Measurements from ENCODE around the gene TBC1D24. TPM values are rescaled to one million over a fixed set of nuclear protein-coding genes. Genes with fewer than 3 reads are reported as not detected.
"Not testable (repeated sequence)": the region's sequence is repeated elsewhere in the genome, so short reads cannot be mapped to it uniquely, and the experiment has no call there.

Gene TBC1D24
- total RNA-seq, 2 donors from 2014 or later = 9.8 to 15.1 TPM

DNA sequence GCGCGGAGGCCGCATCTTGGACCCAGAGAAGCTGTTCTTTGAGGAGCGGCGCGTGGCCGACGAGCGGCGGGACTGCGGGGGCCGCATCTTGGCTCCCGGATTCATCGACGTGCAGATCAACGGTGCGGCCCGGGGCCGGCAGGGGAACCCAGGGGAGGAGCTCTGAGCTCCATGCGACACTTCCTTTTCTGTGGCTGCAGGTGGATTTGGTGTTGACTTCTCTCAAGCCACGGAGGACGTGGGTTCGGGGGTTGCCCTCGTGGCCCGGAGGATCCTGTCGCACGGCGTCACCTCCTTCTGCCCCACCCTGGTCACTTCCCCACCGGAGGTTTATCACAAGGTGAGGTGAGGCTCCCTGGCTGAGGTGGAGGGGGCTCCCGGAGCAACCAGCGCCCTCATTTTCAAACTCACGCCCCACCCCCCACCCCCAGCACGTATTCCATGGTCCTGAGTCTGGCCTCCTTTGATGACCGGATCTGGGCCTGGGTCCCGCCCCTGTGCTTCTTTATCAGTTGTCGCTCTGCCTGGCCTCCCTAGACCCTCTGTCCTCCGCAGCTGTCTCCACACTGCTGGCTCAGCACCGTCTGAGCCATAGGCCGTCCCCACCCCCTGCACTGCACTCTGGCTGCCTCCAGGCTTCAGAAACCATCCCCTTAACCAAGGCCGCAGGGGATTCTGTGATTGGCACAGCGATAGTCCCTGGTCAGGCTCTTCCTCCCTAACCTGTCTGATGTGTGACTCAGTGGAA lies 46.0 kb downstream of the TBC1D24 start:
- ATAC-seq (peak in 1 of 2 donors; percentile 4), DNase-seq (peak; percentile 33)
- intact Hi-C loops (cut with DNase I) = no loop called here

DNA sequence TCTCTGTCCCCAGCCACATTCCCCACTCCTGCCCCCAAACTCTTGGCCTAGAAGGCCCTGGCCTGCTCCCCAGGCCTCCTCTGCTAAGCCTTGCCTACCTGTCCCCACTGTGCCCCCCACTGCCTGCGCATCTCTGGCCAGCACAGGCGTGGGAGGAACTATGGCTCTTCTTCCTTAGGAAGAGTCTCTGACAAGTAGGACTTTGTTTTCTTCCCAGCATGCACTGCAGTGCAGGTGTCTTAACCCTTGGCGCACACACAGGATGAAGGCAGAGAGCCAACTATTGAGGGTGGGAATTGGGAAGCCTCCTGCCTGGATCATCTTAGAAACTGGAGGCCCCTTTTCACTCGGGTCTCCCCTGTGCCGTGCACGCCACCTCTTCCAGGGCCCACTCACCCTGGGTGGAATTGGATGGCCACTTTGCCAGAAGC lies 48.9 kb downstream of the TBC1D24 start:
- intact Hi-C loops (cut with DNase I) = no loop called here
- DNase-seq (peak; percentile 12), ATAC-seq (no peak)

DNA sequence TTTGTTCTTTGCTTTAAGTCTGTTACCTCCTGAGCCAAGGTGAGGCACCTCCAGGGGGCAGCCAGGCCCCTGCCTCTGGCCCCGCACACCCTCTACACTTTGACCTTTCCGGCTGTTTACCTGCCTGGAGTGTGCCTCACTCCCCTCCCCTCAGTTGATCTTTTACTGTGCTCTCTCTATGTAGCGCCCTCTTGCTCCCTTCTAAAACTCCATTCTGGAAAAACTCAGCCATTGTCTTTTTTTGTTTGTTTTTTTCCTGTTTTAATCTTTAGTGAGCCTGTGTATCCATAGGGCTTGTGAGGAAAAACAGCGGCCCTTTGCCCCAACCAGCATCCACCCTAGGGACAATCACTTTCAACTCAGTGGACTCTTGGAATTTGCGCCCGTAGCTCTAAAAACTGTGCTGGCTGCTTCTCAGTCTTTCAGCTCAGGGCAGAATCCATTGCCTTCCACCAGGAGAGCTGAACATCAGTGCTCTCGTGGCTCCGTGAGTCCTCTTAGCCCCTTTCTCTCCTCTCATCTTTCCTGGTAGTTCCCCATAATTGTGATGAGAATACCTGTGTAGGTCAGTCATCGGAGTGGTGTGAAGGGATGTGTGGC lies 49.5 kb downstream of the TBC1D24 start:
- intact Hi-C loops (cut with DNase I) = no loop called here
- ATAC-seq = no peak
- DNase-seq = peak; percentile 5

DNA sequence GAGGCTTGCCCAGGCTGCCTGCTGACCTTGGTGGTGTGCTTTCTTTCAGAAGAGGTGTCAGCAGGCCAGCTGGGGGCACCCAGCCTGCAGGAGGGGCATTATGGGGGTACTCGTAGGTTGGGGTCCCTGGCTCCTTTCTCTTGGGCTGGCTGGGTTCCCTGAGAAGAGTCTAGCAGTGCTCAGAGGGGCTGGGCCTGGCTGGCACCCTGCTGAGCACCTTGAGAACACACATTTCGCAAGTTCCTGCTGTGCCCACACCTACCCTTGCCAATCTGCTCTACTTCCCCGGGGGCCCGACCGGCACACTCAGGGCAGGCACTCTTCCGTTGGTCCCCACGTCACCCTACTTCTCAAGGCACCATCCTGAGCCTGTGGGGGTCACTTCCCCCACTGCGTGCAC lies 51.2 kb downstream of the TBC1D24 start:
- peak; percentile 15 for DNase-seq
- intact Hi-C loops (cut with DNase I) = no loop called here
- no peak for ATAC-seq

DNA sequence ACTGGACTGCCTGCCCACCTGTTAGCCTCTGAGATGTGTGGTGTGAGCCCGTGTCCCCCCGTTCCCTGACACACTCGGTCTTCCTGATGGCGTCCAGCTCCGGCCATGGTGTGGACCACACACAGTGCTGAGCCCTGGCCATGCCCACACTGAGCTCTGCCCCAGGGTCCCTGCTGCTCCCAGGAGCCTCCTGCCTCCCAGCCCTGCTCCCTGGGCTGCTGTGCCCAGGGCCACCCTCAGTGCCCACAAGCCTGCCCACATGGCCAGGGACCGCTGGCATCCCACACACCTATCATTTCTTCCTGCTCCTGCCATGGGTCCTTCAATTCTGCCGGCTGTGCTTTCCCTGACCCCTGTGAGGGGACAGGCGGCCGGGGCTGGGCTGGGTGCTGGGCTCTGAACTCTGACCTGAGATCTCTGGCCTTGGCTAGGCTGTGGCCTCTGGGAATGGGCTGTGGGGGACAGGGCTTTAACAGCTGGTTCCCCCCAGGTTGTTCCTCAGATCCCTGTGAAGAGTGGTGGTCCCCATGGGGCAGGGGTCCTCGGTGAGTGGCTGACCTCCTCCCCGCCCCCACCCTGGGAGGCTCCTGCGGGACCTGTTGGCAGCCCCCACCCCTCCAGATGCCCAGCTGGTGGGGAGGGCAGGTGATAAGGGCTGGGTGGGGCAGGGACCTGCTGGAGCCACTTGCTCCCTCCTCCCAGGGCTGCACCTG lies 52.3 kb downstream of the TBC1D24 start:
- intact Hi-C loops (cut with DNase I) = no loop called here
- peak; percentile 10 for DNase-seq
- no peak for ATAC-seq

DNA sequence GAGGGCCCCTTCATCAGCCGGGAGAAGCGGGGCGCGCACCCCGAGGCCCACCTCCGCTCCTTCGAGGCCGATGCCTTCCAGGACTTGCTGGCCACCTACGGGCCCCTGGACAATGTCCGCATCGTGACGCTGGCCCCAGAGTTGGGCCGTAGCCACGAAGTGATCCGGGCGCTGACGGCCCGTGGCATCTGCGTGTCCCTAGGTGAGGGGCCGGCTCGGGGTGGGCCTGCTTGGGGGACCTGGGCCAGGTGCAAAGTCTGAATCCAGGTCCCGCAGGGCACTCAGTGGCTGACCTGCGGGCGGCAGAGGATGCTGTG lies 52.8 kb downstream of the TBC1D24 start:
- ATAC-seq (no peak), DNase-seq (peak; percentile 20)
- intact Hi-C loops (cut with DNase I) = no loop called here

DNA sequence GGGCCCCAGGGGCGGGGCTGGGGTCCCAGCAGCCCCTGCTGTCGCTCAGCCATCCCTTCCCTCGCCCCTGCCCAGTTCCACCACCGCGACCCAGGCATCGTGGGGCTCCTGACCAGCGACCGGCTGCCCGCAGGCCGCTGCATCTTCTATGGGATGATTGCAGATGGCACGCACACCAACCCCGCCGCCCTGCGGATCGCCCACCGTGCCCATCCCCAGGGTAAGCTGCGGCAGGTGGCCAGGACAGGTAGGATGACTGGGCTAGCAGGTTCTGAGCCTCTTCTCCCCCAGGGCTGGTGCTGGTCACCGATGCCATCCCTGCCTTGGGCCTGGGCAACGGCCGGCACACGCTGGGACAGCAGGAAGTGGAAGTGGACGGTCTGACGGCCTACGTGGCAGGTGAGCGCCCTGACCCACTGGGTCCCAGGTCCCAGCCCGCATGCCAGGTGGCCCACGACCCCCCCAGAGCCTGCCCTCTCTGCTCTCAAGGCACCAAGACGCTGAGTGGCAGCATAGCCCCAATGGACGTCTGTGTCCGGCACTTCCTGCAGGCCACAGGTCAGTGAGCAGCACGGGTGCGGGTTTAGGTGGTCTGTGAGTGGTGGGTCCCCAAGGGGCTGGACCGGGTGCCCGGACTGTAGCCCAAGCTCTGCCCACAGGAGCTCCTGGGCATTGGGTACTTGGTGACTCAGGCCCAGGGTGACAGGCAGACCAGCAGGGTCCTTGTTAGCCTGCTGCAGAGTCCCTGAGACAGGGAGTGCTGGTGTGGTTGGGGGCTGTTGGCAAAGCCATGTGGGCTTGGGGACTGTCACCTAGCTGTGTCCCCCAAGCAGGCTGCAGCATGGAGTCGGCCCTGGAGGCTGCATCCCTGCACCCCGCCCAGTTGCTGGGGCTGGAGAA lies 53.5 kb downstream of the TBC1D24 start:
- no peak for ATAC-seq
- DNase-seq = peak; percentile 34
- intact Hi-C loops (cut with DNase I) = no loop called here

DNA sequence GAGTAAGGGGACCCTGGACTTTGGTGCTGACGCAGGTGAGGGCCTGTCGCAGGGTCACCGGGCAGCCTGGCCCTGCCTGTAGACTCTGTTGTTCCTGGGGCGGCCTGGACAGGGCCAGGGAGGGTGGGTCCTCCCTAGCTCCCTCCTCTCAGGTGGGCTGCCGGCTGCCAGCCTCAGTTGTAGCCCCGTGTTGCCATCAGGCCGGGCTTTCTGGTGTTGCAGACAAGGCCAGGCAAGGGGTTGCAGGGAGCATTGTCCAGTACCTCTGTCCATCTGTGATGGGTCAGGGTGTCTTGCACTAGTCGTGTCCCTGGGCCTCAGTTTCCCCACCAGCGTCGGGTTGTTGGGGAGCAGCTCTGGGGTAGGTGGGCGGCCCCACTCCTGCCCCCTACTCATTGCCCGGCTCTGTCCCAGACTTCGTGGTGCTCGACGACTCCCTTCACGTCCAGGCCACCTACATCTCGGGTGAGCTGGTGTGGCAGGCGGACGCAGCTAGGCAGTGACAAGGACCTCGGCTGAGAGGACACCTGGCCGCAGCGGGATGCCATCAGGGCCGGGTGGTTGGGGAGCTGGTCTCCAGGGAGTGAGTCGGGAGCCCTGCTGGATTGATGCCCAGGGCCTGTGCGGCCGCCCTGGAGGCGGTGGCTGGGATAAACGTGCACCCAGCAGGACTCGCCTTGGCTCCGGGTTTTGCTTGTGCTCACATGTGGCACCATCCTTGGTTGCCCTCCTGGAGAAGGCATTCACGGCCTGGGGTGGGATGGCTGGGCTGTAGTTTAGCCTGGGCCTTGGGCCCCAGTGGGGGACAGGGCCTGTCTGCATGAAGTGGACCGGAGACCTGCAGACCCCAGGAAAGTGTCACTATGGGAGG lies 54.4 kb downstream of the TBC1D24 start:
- intact Hi-C loops (cut with DNase I) = no loop called here
- ATAC-seq (no peak), DNase-seq (peak; percentile 24)

DNA sequence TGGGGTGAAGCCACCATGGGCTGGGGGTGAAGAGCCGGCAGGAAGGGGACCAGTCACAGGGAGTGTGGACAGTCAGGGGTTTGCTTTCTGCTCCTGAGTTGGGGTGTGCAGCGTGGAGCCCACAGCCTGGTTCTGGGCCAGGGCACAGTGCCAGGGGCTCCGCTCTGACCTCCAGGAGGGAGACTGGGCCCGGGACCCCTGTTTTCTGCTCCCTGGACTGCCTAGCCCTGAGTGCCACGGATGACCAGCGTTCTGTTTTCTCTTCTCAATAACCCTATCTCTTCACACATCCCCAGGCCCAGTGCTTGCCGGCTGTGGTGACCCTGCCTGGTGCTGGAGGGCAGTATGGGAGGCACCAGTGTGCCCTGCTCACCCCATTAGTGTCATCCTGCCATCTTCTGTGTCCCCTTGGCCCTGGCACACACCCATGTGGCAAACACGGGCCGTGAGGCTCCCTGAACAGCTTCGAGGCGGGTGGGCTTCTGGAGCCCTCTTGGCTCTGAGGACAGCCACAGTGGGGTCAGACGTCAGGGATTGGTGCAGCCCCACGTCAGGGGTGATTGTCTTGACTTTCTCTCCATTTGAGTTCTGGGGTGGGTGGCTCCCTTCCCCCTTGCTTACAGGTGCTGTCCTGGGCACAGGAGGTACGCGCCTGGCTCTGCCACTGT lies 55.2 kb downstream of the TBC1D24 start:
- intact Hi-C loops (cut with DNase I) = no loop called here
- DNase-seq (peak; percentile 21), ATAC-seq (no peak)

DNA sequence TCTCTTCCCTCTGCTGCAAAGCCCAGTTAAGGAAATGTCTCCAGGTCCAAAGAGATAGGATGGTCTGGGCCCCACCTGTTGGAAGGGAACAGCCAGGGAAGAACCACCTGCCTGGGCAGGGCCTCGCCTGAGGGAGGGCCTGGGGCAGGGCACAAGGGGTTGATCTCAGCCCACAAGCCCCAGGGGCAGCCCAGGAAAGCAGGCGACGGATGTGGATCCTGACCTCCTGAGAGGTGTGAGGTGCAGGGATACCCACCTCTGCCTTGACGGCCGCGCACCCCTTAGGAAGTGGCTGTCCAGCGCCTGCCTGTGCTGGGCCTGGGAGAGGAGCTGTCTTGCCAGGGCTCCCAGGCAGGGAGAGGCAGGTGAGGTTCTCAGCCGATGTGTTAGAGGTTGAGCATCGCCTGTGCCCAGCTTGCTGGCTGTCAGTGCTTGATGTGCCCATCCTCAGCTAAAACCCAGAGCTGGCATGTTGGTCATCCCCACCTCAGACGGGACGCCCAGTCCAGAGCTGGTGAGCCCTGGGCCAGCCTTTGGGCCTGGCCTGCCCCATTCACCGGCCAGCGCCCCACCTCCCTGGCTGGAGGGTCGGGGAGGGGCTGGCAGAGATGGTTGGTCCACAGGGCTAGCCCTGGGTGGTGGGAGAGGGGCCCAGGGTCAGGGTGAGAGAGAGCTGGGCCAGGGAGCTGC lies 55.8 kb downstream of the TBC1D24 start:
- intact Hi-C loops (cut with DNase I) = no loop called here
- no peak for ATAC-seq
- DNase-seq = peak; percentile 28

DNA sequence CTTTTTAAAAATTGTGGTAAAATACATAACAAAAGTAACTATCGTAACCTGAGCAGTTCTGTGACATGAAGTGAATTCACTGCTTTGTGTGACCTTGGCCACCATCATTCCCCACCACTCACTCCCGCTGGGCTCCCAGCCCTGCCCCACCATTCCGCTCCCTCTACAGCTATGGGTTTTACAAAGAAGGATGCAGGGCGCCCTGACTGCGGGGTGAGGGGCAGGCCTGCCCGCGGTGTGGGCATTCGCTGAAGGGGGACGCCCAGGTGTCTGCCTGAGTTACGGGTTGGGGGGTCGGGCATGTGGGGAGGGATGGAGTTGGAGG lies 56.4 kb downstream of the TBC1D24 start, which contains the start of gene CEMP1:
Gene CEMP1, minus strand, starts transcription at position 38 of the 325 bp plus-strand sequence. CDS start 335 bp downstream, outside the sequence.
- ATAC-seq = no peak
- intact Hi-C loops (cut with DNase I) = no loop called here
- no peak for DNase-seq

DNA sequence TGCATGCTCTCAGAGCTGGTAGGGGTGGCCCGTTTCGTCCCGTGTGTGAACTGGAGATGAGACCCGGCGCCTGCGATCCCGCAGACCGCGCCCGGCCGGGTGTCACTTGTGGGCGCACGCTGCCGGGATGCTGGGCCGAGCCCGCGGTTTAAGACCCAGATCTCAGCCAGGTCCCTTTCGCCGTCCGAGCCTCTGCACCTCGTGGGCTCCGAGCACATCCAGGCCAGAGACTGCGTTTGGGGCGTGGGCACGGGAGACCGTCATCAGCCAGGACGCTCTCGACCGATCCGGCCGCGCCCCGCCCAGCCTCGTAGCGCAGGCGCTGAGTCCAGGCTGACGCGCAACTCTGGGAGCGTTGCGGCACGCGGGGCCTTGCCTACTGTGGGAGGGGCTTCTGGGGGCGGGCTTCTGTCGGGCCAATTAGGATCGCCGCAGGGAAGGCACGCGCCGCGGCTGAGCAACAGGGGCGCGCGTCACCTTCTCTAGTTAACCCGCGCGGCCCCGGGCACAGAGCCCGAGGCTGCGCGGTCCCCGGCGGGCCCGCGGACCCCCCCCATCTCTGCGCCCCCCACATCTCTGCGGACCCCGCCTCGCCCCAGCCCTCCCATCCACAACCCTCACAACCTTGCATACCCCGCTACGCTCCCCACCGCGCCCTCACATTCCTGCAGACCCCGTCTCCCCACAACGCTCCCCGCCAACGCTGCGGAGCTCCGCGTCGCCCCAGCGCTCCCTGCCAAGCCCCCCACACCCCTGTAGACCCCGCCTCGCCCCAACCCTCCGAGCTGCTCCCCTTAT lies 57.0 kb downstream of the TBC1D24 start:
- intact Hi-C loops (cut with DNase I) = no loop called here
- DNase-seq (peak; percentile 100), ATAC-seq (peak; percentile 94 to 97)

DNA sequence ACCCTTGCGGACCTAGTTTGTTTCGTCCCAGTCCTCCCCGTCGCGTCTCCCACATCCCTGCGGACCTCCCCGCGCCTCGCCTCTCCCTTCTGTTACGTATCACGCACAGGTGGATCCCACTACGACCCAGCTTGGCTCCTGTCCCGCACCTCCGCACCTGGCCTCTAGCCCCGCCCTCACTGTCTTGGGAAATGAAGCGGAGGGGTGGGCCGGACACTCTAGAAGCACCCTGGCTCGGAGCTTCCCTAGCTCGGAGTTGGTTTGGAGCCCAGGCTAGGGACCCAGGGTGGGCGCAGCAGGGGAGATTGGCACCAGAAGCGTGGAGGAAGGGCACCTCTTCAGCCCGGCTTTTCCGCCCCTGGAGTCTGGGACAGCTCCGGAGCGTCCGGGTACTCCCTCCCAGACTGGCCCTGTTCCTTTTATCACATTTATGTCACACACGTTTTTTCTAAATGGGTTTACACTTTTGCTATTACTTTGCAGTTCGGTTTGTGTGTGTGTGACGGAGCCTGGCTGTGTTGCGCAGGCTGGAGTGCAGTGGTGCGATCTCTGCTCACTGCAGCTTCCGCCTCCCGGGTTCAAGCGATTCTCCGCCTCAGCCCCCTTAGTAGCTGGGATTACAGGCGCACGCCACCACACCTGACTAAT lies 57.7 kb downstream of the TBC1D24 start:
- intact Hi-C loops (cut with DNase I) = no loop called here
- DNase-seq (no peak), ATAC-seq (peak; percentile 13 to 30)

DNA sequence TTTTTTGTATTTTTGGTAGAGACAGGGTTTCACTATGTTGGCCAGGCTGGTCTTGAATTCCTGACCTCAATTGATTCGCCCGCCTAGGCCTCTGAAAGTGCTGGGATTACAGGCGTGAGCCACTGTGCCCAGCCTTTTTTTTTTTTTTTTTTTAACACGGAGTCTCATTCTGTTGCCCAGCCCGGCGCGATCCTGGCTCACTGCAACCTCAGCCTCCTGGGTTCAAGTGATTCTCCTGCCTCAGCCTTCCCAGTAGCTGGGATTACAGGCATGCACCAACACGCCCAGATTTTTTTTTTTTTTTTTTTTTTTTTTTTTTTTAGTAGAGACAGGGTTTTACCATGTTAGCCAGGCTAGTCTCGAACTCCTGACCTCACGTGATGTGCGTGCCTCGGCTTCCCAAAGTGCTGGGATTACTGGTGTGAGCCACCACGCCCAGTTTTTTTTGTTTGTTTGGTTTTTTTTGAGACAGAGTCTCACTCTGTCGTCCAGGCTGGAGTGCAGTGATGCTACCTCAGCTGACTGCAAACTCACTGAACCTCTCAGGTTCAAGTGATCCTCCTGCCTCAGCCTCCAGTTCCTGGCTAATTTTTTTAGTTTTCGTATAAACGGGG lies 58.3 kb downstream of the TBC1D24 start:
- ATAC-seq; DNase-seq; intact Hi-C loops (cut with DNase I): not testable (repeated sequence)

DNA sequence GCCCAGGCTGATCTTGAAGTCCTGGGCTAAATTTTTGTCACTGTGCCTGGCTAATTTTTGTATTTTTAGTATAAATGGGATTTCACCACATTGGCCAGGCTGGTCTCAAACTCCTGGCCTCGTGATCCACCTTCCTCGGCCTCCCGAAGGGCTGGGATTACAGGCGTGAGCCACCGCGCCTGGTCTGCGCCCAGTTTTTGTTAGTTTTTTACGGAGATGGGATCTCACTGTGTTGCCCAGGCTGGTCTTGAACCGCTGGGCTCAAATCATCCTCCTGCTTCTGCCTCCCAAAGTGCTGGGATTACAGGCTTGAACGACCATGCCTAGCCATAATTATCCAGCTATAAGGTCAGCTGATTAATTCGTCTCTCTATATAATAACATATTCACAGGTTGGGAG lies 59.0 kb downstream of the TBC1D24 start:
- intact Hi-C loops (cut with DNase I) = no loop called here
- ATAC-seq = no peak
- DNase-seq = no peak

DNA sequence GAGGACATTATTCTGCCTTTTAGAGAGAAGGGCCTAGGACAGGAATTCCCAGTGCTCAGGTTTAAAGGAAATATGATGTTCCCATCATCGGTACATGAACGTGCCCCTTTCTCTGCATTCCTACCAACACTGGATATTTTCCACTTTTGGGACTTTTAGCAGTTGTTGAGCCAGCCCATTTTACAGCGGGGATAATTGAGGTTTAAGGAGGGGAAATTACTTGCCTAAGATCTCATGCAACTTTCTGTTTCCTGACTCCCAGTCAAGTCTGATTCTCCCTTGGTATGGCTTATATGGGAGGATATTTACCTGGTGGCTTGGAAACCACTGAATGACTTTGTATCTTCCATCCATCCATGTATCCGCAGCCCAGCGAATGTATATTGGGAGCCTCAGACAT lies 59.4 kb downstream of the TBC1D24 start:
- DNase-seq; ATAC-seq; intact Hi-C loops (cut with DNase I): not testable (repeated sequence)

Data from left cardiac atrium (tissue), 4 donors.